Activated T-helper 9 cell treated with anti-CD3 and anti-CD28 coated beads, Interleukin-2, amount 50 U/mL, for 16 hours (primary cell): Measurements from ENCODE around the gene CAPN14.

ENCODE experiments used
- DNase-seq: peaks from one replicate; pipeline ENCODE4 v3.0.0-alpha.2; 2020; ENCODE audit warnings: low read depth

Gene CAPN14

GRCh38 chr2:31227110-31227509, 9.8 kb upstream of the CAPN14 start:
- DNase-seq = no peak

- DNase-seq = no peak
Measured at GRCh38 chr2:31226266-31226665, 9.0 kb upstream of the CAPN14 start.

- no peak for DNase-seq
Measured at GRCh38 chr2:31223749-31224148, 6.4 kb upstream of the CAPN14 start.

- no peak for DNase-seq
Measured at GRCh38 chr2:31223026-31223425, 5.7 kb upstream of the CAPN14 start.

- no peak for DNase-seq
Measured at GRCh38 chr2:31222071-31222470, 4.8 kb upstream of the CAPN14 start.

- DNase-seq = no peak
Measured at GRCh38 chr2:31221544-31221943, 4.2 kb upstream of the CAPN14 start.

DNA sequence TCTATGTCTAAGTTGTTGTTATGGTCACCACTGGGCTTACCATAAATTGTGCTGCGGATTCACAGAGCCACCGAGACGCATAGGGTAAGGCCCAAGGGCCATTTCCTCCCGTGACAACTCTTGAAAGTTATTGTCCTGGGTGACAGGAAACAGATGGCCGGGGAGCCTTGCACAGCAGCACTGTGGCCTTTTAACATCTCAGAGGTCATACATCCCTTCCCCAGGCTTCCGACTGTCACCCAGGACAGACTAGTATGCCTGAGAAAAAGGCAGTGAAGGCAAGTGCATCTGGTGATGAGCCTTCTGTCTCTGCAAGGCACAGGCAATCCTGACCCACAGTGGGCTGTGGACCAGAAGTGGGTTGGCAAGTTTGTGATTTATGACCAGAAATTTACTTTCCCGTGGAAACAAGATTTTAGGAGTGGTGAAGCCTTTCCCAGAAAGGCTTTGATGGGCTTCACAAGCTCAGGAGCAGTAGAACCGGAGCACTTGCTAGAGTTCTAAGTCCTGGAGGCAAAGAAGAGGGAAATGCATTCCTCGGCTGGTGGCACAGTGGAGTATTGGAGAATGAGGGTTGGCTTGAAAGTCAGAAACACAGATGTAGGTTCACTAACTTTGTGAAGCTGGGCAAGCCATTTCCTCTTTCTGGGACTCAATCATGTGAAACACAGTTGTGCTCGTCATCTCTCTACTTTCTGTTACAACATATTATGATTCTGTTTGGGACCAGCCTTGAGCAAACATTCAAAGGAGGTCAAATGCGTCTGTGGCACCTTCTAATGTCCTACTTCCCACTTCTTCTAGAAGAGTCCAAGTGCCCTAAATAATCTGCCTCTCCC, 2.0 kb upstream of the CAPN14 start:
- no peak for DNase-seq

DNA sequence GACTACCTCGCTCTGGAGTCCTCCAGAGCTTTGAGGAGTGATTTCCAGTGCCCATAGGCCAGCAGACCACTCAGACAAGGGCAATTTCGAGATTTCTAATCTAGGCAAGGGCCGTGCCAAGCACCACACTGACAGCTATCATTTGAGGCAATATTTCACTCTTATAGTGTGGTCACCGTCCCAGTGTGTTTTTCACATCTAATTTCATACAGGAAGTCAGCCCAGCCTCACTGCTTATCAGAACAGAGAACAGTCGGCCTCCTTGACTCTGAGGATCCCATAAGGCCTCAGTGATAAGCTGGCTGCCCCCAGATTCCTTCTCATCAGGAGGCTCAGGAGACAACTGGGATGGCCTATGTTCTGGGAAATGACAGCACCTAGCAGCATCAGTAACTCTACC, 581 bp downstream of the CAPN14 start:
- DNase-seq = no peak

DNA sequence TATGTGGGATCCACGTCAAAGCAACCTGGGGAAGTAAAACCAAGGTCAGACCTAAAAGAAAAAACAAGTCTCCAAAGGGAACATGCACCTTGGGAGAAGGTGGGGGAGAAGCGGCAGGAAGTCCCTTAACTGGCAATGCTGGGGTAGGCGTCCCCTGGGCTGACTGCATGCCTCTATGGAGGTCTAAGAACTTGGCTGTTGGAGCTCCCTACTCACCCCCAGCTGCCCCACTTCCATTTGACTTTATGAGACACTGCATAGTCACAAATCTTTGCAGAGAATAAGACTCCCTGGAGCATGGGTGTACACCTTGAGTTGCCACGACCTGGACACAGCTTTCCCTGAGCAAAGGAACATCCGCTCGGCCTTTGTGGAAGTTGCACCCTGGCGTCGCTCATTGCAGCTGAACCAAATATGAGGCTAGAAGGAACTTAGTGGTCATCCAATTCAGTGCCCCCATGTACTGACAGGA, 2.8 kb downstream of the CAPN14 start:
- DNase-seq = no peak

- DNase-seq = no peak
Measured at GRCh38 chr2:31213601-31214443, 3.5 kb downstream of the CAPN14 start.

DNA sequence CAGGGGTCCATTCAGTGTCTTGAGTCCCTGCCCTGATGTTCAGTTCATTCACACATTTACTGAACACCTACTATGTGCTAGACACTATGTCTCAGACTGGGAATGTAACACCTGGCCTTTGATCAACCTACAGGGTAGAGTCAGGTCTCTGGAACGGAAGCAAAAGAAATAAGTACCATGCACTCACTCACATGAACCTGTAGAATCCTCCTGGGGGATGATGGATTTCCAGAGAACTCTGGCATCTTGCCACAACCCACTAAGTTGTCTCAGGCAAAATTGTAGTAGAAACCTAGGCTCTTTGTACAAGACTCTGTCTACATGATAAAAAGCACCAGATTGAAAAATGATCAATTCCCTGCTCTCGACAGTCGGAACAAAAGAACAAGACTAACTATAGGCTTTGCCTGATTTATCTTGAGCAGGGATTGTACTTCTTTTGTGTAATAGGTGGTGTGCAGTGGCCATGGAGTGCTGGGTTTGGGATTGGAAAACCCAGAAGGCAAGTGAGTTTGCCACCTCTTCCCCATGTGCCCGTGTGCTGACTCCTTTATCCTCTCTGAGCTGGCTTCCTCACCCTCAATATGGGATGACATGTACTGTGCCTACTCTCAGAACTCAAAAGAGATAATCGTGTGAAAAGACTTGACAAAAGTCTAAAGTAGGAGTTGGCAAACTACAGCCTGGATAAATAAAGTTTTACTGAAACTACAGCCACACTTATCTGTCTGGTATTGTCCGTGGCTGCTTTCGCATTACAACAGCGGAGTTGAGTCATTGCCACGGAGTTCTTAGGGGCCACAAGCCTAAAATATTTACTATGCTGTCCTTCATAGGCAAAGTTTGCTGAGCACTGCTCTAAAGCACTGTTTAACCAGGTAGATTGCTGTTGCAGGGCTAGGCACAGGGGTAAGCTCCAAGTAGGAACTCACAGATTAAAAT, 4.4 kb downstream of the CAPN14 start:
- no peak for DNase-seq

DNA sequence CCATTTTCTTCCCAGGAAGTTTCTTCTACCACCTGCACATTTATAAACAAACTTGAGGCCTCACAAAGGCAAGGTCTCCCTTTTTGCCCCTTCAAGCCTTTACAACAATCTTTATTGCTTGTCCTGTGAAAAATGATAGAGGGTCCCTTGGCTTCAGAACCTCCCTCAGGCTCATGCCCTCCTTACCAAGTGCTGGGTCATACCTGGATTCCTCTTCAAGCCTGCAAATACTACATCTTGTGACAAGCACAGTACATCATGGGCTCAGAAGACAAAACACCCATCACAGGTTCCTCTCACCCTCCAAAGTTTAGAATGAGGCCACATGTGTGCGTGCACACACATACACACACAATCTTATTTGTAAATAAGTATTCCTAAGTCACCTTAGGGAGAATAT, 9.1 kb downstream of the CAPN14 start:
- no peak for DNase-seq

DNA sequence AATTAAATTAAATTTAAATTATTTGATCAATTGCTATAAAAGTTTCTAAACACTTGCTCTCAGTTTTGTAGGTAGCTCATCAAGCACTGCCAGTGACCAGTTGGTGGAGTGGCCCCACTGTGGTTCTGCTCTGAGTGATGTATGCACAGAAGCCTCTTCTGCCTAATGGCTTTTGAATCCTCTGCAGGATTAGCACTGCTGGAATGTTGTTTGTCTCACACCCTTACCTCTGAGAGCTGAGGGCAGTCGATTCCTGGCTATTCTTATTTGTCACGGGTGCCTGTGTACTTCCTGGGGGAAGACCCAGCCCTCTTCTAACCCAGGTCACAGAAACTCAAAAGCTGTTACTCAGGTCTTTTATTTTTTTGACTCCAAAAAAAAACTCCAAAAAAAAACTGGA, 9.5 kb downstream of the CAPN14 start:
- no peak for DNase-seq

DNA sequence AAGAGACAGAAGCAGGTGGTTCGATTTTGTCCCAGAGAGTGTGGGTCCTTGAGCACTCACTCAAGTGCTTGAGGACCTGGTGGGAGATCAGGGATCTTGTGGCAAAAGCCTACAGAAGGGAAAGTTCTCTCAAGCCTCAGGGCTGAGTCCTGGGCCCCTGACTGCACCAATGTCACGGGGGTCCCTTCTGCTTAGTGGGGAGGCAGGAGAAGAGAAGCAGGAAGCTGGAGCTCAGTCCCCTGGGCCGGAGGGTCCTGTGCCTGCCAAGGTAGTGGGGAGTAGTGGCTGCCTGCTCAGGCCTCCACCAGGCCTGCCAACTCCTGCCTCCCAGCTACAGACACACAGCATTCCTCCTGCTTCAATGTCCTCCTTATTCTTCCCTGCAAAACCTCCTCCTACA, 11.7 kb downstream of the CAPN14 start:
- no peak for DNase-seq

- no peak for DNase-seq
Measured at GRCh38 chr2:31205186-31205585, 12.1 kb downstream of the CAPN14 start.

GRCh38 chr2:31204783-31205182, 12.5 kb downstream of the CAPN14 start:
- DNase-seq = no peak

DNA sequence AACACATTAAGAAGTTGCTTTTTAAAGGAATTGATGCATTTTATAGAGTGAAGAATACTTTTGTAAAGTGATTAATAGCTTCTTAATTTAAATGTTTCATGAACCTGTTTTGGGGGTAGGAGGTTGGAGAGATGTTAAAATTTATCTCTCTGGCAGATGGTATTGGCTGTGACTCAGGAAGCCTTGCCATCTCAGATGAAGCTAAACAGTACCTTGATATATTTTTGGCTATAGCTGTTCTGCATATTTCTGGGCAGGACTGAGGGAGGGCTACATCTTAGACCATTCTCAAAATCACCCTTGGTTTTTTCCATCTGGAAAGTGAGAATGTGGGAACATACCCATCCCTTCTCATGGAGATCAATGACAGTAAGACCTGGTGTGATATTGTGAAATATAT, 13.4 kb downstream of the CAPN14 start:
- no peak for DNase-seq

- DNase-seq = no peak
Measured at GRCh38 chr2:31202833-31203232, 14.5 kb downstream of the CAPN14 start.

- no peak for DNase-seq
Measured at GRCh38 chr2:31202041-31202440, 15.3 kb downstream of the CAPN14 start.

DNA sequence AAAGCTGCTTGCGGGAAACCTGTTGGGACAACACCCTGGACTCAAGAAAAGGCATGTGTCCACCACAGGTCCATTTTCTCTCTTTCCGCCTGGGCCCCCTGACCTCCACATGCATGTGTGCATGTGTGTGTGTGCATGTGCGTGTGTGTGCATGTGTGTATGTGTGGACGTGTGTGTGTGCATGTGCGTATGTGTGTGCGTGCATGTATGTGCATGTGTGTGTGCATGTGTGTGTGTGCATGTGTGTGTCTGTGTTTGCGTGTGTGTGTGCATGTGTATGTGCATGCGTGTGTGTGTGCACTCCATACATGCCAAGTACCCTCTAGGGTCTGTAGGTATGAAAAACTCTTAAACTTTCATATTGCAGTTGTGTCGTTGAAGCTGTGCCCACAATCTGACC, 16.3 kb downstream of the CAPN14 start:
- no peak for DNase-seq

- DNase-seq = no peak
Measured at GRCh38 chr2:31199206-31199605, 18.1 kb downstream of the CAPN14 start.

- DNase-seq = no peak
Measured at GRCh38 chr2:31197669-31198068, 19.6 kb downstream of the CAPN14 start.
